SK-N-MC (cell line): ENCODE results near the gene CAPN13.

Source experiments
- EZH2 ChIP-seq: fragments of 200-600 bp; sonication (generic); IDR thresholded peaks from one replicate; pipeline ENCODE4 v1.6.1; 2017; ENCODE audit warnings: antibody characterized with exemption
- FOXP2 ChIP-seq: optimal IDR thresholded peaks from 2 replicates; pipeline ENCODE3; 2011; ENCODE audit warnings: mild to moderate bottlenecking, moderate library complexity; ENCODE audit not compliant: insufficient read depth; ENCODE audit errors: extremely low read length, control extremely low read depth
- POLR2AphosphoS5 ChIP-seq: IDR thresholded peaks from 2 replicates; pipeline ENCODE4 v1.6.1; 2012; ENCODE audit warnings: mild to moderate bottlenecking, low read depth, low read length, borderline replicate concordance

GRCh38 chr2:30784682-30785081 is 22.6 kb downstream of the CAPN13 start:
- TF ChIP-seq POLR2AphosphoS5 = no peak
- no peak for TF ChIP-seq EZH2
- no peak for TF ChIP-seq FOXP2
